ENCODE results near the gene GPR142. TPM values are rescaled to one million over a fixed set of nuclear protein-coding genes. Genes with fewer than 3 reads are reported as not detected.

GPR142 gene
- polyA plus RNA-seq, 1 of the 3 experiments (the other 2 are of a cell fraction), result not detected

GRCh38 chr17:74391771-74392170 is 24.5 kb downstream of the GPR142 start:
- no peak overlapping the region for H3K27ac ChIP-seq (ENCODE audit: low read depth in 2 of 2, low read length in 1 of 2)
- TF ChIP-seq GATA2 (CRISPR knock-in tag; IDR thresholded peaks at IDR 0.05) (no peak), CHD2 (IDR thresholded peaks at IDR 0.05; ENCODE audit: low read length, partially characterized antibody) (no peak)
- no peaks in the 10 kb centered on the region for H3K9me2 ChIP-seq
- CTCF ChIA-PET, result interaction anchor here (0.9 to 8.6 kb wide), 6 partner anchors 11 to 174 kb away, joined by 3 to 80 read pairs (median 8); partner anchors contain the start of gene GPR142
- H3K9ac ChIP-seq, result no peak overlapping the region
- H3F3A ChIP-seq (replicated peaks; ENCODE audit: insufficient read depth), result no peaks in the 10 kb centered on the region
- no peak overlapping the region for H3K4me2 ChIP-seq
- POLR2A ChIA-PET, result interaction anchor here (1.1 to 1.2 kb wide), 2 partner anchors 12 to 63 kb away, joined by 3 read pairs; no protein-coding TSS in a partner anchor
- no peak overlapping the region for H2AFZ ChIP-seq (ENCODE audit: low read depth)
- no peaks in the 10 kb centered on the region; a peak in 1 of 4 replicates for H3K4me1 ChIP-seq (ENCODE audit: control insufficient read depth in 1 of 2, insufficient read depth in 2 of 2, low read depth in 1 of 2, low read length in 1 of 2)
- WGBS (ENCODE audit: low lambda C conversion rate), result 9% methylated on average over 5 of the region's 5 CpGs
- H3K4me3 ChIP-seq (ENCODE audit: low read depth in 2 of 2, low read length in 1 of 2), result no peak overlapping the region
- no peaks in the 10 kb centered on the region for H3K79me2 ChIP-seq (ENCODE audit: insufficient read depth)
- no peaks in the 10 kb centered on the region for H4K20me1 ChIP-seq (ENCODE audit: insufficient read depth)
- H3K27me3 ChIP-seq (ENCODE audit: insufficient read depth), result no peaks in the 10 kb centered on the region
- DNase-seq, result no peak
- no peaks in the 10 kb centered on the region for H3K9me3 ChIP-seq
- H3K36me3 ChIP-seq (replicated peaks in 1 of 2; ENCODE audit: control insufficient read depth in 1 of 2, insufficient read depth in 2 of 2, low read length in 1 of 2), result no peaks in the 10 kb centered on the region

- Histone ChIP-seq H3K4me2 (no peak overlapping the region), H3K27me3 (ENCODE audit: insufficient read depth) (no peaks in the 10 kb centered on the region), H4K20me1 (ENCODE audit: insufficient read depth) (no peaks in the 10 kb centered on the region), H3K27ac (ENCODE audit: low read depth in 2 of 2, low read length in 1 of 2) (no peak overlapping the region), H3K9ac (no peak overlapping the region), H3K4me3 (ENCODE audit: low read depth in 2 of 2, low read length in 1 of 2) (no peak overlapping the region), H3F3A (replicated peaks; ENCODE audit: insufficient read depth) (no peaks in the 10 kb centered on the region), H3K9me3 (no peaks in the 10 kb centered on the region), H2AFZ (ENCODE audit: low read depth) (no peak overlapping the region), H3K4me1 (ENCODE audit: control insufficient read depth in 1 of 2, insufficient read depth in 2 of 2, low read depth in 1 of 2, low read length in 1 of 2) (no peaks in the 10 kb centered on the region; a peak in 1 of 4 replicates), H3K9me2 (no peaks in the 10 kb centered on the region), H3K36me3 (replicated peaks in 1 of 2; ENCODE audit: control insufficient read depth in 1 of 2, insufficient read depth in 2 of 2, low read length in 1 of 2) (no peaks in the 10 kb centered on the region), H3K79me2 (ENCODE audit: insufficient read depth) (no peaks in the 10 kb centered on the region)
- TF ChIP-seq CHD2 (IDR thresholded peaks at IDR 0.05; ENCODE audit: low read length, partially characterized antibody), result no peak
- TF ChIP-seq REST (IDR thresholded peaks at IDR 0.05; ENCODE audit: low read depth, low read length), result no peak
- no peak for TF ChIP-seq EZH2phosphoT487 (IDR thresholded peaks at IDR 0.05; ENCODE audit: borderline replicate concordance, low read depth)
- TF ChIP-seq SIN3A (IDR thresholded peaks at IDR 0.05; ENCODE audit: borderline replicate concordance, low read depth, low read length), result no peak
- TF ChIP-seq USF2 (IDR thresholded peaks at IDR 0.05; ENCODE audit: borderline replicate concordance, low read depth, low read length), result no peak
- no peak for TF ChIP-seq FOSL2 (IDR thresholded peaks at IDR 0.05; ENCODE audit: borderline replicate concordance, low read depth)
- TF ChIP-seq MEF2A (IDR thresholded peaks at IDR 0.05; ENCODE audit: borderline replicate concordance, low read depth), result no peak
- TF ChIP-seq FOXM1 (IDR thresholded peaks at IDR 0.05; ENCODE audit: low read depth), result no peak
- no peak for TF ChIP-seq RFX5 (IDR thresholded peaks at IDR 0.05; ENCODE audit: low read length)
- no peak for TF ChIP-seq POLR2AphosphoS5 (IDR thresholded peaks at IDR 0.05; ENCODE audit: low read depth, low read length)
- no peak for TF ChIP-seq CTCF (IDR thresholded peaks at IDR 0.05)
- no peak for TF ChIP-seq RAD21 (IDR thresholded peaks at IDR 0.05; ENCODE audit: low read length)
- TF ChIP-seq SMC3 (IDR thresholded peaks at IDR 0.05; ENCODE audit: low read depth, low read length), result no peak
- TF ChIP-seq RCOR1 (IDR thresholded peaks at IDR 0.05; ENCODE audit: low read length), result no peak
- TF ChIP-seq TCF12 (IDR thresholded peaks at IDR 0.05), result no peak
- no peak for TF ChIP-seq RXRA (IDR thresholded peaks at IDR 0.05; ENCODE audit: borderline replicate concordance, low read depth)
- TF ChIP-seq IRF3 (IDR thresholded peaks at IDR 0.05; ENCODE audit: low read depth, low read length), result no peak
- TF ChIP-seq TAF1 (IDR thresholded peaks at IDR 0.05; ENCODE audit: borderline replicate concordance, low read depth, low read length), result no peak
- no peak for TF ChIP-seq MXI1 (IDR thresholded peaks at IDR 0.05; ENCODE audit: low read depth, low read length)
- no peak for DNase-seq
- ChIA-PET CTCF (interaction anchor here (1.1 to 8.6 kb wide), 5 partner anchors 12 to 81 kb away, joined by 3 to 80 read pairs (median 31); partner anchors contain the start of gene GPR142), POLR2A (no interaction called here)
- 8% methylated on average over 5 of the region's 5 CpGs for WGBS (ENCODE audit: low lambda C conversion rate)
These were observed 25.5 kb downstream of the GPR142 start for GRCh38 chr17:74392848-74393247.

Data from SK-N-SH (cell line).